Chondrocyte (in vitro differentiated cells): ENCODE results near the gene ANTKMT. TPM values are rescaled to one million over a fixed set of nuclear protein-coding genes. Genes with fewer than 3 reads are reported as not detected.
A peak's percentile ranks its signal among the peaks of the same experiment; 100 is the strongest.

ENCODE experiments used
- DNase-seq: peaks from one replicate; pipeline ENCODE4 v3.0.0; 2021; ENCODE audit warnings: mixed read lengths, low spot score
- H3K27ac Mint-ChIP-seq: one replicate; pipeline ENCODE4 v1.8.0; 2021; ENCODE audit warnings: mild to moderate bottlenecking, moderate library complexity, mixed read lengths; ENCODE audit not compliant: unreplicated experiment
- H3K27me3 Mint-ChIP-seq: 2 replicates; pipeline ENCODE4 v1.8.0; 2021; ENCODE audit warnings: low read depth, mixed read lengths
- H3K36me3 Mint-ChIP-seq: 2 replicates; pipeline ENCODE4 v1.8.0; 2021; ENCODE audit warnings: low read depth, mixed read lengths
- H3K4me1 Mint-ChIP-seq: 2 replicates; pipeline ENCODE4 v1.8.0; 2021; ENCODE audit warnings: low read depth, mild to moderate bottlenecking, mixed read lengths
- H3K4me3 Mint-ChIP-seq: one replicate; pipeline ENCODE4 v1.8.0; 2021; ENCODE audit warnings: mild to moderate bottlenecking, moderate library complexity, mixed read lengths; ENCODE audit not compliant: unreplicated experiment
- H3K9me3 Mint-ChIP-seq: 2 replicates; pipeline ENCODE4 v1.8.0; 2021; ENCODE audit warnings: low read depth, mixed read lengths
- CTCF ChIP-seq: fragments of 200-600 bp; sonication (generic); IDR thresholded peaks from 2 replicates; pipeline ENCODE4 v1.5.0; 2021; ENCODE audit warnings: antibody characterized with exemption, mild to moderate bottlenecking, moderate library complexity
- long read RNA-seq: library from polyadenylated mRNA; stranded (forward); transcript quantifications from one replicate; pipeline ENCODE4 v2.0.0, GENCODE V29; 2021
- total RNA-seq: library from RNA; stranded (reverse); gene quantifications from 3 replicates; pipeline ENCODE4 v1.2.1, GENCODE V29; 2021

ANTKMT gene
- total RNA-seq: 31.6 to 42.4 TPM (median 38.2 TPM) in 3 replicates
- long read RNA-seq, transcript FAM173A-207 (5 exons, 1,052 nt): major isoform, 27 of 46 reads
- long read RNA-seq, partial matches to known transcripts: 4 of 46 reads
- long read RNA-seq, other reads (novel, unspliced or antisense): 7 of 46 reads

GRCh38 chr16:720990-721764, at the start of gene ANTKMT:
TSS of gene ANTKMT (plus strand) at chr16:721146. CDS start at chr16:721275, 129 bp downstream.
- H3K27ac Mint-ChIP-seq: peak within 1 kb of the TSS; percentile 80
- no peaks in the 10 kb centered on the region for H3K9me3 Mint-ChIP-seq
- H3K4me3 Mint-ChIP-seq: peak within 1 kb of the TSS; percentile 77
- peak; percentile 44 for TF ChIP-seq CTCF
- no peaks in the 10 kb centered on the region for H3K27me3 Mint-ChIP-seq
- H3K4me1 Mint-ChIP-seq: peaks cover 17% of the 10 kb centered on the region
- no peak for DNase-seq
- H3K36me3 Mint-ChIP-seq: no peaks in the 10 kb centered on the region

- no peak overlapping the region for H3K4me3 Mint-ChIP-seq
- no peaks in the 10 kb centered on the region for H3K9me3 Mint-ChIP-seq
- peaks cover 15% of the 10 kb centered on the region for H3K4me1 Mint-ChIP-seq
- DNase-seq: no peak
- H3K27me3 Mint-ChIP-seq: no peaks in the 10 kb centered on the region
- no peak overlapping the region for H3K27ac Mint-ChIP-seq
- H3K36me3 Mint-ChIP-seq: peaks cover 2% of the 10 kb centered on the region
- no peak for TF ChIP-seq CTCF
Measured at GRCh38 chr16:671353-672131, 49.4 kb upstream of the ANTKMT start.

DNA sequence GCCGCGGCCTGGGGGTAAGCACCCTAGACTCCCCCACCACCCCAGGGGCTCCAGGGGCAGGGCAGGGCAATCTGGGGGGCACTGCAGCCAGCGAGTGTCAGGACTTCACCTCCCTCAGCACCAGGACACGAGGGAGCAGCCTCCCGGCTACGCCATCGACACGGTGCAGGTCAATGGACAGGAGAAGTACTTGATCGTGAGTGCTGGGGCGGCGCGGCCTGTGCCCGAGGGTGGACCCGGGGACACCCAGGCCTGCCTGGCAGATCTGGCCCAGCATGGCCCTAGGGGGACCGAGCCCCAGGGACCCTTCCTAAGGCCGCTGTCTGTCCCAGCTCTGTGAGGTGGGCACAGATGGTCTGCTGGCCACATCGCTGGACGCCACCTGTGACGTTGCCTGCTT, 48.6 kb upstream of the ANTKMT start:
- no peak for DNase-seq
- no peaks in the 10 kb centered on the region for H3K27me3 Mint-ChIP-seq
- H3K4me3 Mint-ChIP-seq: no peak overlapping the region
- no peak overlapping the region for H3K27ac Mint-ChIP-seq
- no peaks in the 10 kb centered on the region for H3K9me3 Mint-ChIP-seq
- peaks cover 2% of the 10 kb centered on the region for H3K36me3 Mint-ChIP-seq
- H3K4me1 Mint-ChIP-seq: peaks cover 15% of the 10 kb centered on the region
- TF ChIP-seq CTCF: no peak

DNA sequence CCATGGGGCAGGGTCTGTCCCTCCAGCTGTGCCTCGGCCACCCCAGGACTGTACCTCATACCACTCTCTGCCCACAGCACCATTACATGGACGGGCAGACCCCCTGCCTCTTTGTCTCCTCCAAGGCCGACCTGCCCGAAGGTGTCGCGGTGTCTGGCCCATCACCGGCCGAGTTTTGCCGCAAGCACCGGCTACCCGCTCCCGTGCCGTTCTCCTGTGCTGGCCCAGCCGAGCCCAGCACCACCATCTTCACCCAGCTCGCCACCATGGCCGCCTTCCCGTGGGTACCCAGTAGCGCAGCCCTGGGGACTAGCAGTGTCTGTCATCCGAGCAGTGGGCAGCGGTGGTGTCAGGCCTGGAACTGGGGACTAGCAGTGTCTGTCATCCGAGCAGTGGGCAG, 48.1 kb upstream of the ANTKMT start:
- no peaks in the 10 kb centered on the region for H3K9me3 Mint-ChIP-seq
- no peak for DNase-seq
- no peak for TF ChIP-seq CTCF
- H3K4me1 Mint-ChIP-seq: peaks cover 12% of the 10 kb centered on the region
- H3K36me3 Mint-ChIP-seq: peaks cover 2% of the 10 kb centered on the region
- H3K4me3 Mint-ChIP-seq: no peak overlapping the region
- H3K27ac Mint-ChIP-seq: no peak overlapping the region
- no peaks in the 10 kb centered on the region for H3K27me3 Mint-ChIP-seq

DNA sequence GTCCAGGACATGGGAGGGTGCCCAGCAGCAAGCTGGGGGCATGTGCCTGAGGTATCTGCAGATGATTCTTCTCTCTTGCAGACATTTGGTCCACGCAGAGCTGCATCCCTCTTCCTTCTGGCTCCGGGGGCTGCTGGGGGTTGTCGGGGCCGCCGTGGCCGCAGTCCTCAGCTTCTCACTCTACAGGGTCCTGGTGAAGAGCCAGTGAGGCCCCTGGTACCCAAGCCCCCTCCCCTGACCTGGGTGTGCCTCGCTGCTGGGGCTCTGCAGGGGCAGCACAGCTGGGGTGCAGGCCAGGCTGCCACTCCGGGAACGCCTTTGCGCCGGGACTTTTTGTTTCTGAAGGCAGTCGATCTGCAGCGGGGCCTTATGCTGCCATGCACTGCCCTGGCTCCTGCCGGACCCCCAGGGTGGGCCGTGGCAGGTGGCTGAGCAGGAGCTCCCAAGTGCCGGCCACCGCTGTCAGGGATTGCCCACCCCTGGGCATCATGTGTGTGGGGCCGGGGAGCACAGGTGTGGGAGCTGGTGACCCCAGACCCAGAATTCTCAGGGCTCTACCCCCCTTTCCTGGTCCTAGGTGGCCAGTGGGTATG, 47.5 kb upstream of the ANTKMT start:
- Mint-ChIP-seq H3K27me3 (no peaks in the 10 kb centered on the region), H3K36me3 (peaks cover 2% of the 10 kb centered on the region), H3K9me3 (no peaks in the 10 kb centered on the region), H3K27ac (no peak overlapping the region), H3K4me3 (no peak overlapping the region), H3K4me1 (peaks cover 12% of the 10 kb centered on the region)
- no peak for TF ChIP-seq CTCF
- DNase-seq: no peak
